GM12875 (cell line): ENCODE measurements around the gene JDP2.

Source experiments
- H3K4me3 ChIP-seq: one replicate; pipeline ENCODE4 v1.5.1; 2011; ENCODE audit warnings: low read depth, low read length, control low read depth
- TF ChIP-seq, protein P1 (sequence below): IDR thresholded peaks from 2 replicates; pipeline ENCODE4 v1.5.1; 2011; ENCODE audit warnings: low read depth, mild to moderate bottlenecking, control low read depth, inconsistent platforms, low read length, moderate library complexity, borderline replicate concordance; ENCODE audit not compliant: insufficient read depth

JDP2 gene

DNA sequence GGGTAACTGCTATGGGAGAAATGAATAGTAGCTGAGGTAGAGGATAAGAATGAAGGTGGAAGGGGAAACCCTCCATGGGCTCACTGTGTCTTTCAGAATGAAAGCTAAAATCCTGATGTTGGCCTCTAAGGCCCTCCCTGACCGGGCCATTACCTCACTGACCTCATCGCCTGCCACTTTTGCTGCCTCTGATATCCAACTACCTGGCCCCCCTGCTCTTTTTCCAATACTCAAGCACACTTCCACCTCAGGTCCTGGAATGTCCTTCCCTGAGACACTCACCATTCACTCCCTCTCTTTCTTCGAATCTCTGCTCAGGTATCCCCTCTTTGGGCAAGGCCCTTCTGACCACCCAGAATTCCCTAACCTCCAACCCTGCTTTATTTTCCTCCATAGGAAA lies 93.0 kb downstream of the JDP2 start:
- no peak overlapping the region for H3K4me3 ChIP-seq
- TF ChIP-seq, protein P1, sequence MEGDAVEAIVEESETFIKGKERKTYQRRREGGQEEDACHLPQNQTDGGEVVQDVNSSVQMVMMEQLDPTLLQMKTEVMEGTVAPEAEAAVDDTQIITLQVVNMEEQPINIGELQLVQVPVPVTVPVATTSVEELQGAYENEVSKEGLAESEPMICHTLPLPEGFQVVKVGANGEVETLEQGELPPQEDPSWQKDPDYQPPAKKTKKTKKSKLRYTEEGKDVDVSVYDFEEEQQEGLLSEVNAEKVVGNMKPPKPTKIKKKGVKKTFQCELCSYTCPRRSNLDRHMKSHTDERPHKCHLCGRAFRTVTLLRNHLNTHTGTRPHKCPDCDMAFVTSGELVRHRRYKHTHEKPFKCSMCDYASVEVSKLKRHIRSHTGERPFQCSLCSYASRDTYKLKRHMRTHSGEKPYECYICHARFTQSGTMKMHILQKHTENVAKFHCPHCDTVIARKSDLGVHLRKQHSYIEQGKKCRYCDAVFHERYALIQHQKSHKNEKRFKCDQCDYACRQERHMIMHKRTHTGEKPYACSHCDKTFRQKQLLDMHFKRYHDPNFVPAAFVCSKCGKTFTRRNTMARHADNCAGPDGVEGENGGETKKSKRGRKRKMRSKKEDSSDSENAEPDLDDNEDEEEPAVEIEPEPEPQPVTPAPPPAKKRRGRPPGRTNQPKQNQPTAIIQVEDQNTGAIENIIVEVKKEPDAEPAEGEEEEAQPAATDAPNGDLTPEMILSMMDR = no peak

DNA sequence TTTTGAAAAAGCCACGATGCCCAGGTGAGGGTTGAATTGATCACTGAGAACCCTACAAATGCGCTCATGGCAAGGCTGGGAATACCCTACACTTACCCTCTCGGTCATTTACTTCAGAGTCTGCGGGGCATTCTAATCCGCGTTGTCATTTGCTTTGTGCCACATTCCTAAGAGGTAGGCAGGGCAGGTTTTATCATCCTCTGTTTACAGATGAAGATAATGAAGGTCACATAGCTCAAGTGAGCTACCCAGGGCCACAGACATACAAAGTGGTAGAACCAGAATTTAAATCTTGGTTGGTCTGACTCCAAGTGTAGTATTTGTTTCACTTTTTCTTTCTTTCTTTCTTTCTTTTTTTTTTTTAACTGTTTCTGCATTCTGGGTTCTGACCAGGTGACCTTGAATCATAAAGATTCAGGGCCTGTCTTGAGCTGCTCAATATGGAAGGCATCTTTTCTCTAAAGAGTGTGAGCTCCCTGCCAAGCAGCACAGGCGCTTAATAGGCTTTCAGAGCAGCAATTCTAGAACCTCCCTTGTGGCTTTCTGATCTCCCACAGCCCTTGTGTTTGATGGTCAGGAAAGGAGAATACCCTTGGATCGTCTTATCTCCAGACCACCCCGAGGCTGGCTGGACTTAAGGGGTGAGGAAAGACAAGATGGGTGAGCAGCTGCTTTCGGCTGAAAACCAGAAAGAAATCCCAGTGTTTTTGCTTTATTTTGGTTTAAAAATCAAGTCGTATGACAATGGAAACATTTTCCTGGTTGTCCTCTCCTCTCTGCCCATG lies 93.8 kb downstream of the JDP2 start:
- TF ChIP-seq, protein P1 = no peak
- H3K4me3 ChIP-seq = peak overlapping the region; percentile 93

DNA sequence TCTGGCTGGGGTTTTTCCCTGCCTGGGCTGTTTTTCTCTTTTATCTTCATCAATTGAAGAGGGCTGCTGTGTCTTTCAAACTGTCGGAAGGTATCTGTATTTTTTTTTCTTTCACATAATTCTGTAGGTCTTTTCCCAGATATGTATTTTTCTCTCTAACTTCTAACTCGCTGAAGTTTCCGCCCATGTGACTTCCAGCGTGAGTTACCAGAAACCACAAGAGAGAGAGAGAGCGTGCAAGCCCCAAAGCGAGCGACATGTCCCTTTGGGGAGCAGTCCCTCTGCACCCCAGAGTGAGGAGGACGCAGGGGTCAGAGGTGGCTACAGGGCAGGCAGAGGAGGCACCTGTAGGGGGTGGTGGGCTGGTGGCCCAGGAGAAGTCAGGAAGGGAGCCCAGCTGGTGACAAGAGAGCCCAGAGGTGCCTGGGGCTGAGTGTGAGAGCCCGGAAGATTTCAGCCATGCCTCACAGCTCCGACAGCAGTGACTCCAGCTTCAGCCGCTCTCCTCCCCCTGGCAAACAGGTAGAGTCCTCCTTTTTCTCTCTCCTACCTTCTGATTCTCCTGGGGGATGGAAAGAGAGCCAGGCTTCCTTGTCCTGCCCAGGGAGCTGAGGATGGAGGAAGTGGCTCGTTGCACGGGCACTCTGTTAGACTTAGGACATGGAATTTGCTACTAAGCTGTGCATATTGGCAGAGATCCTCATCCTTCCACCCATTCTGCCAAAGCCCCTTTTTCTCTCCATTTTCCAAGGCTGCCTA lies 94.6 kb downstream of the JDP2 start, which contains the start of gene BATF:
BATF (plus strand) TSS at position 246 of the 759 bp plus-strand sequence; CDS start at position 460, 214 bp downstream.
- peak within 1 kb of the TSS; percentile 93 for H3K4me3 ChIP-seq
- TF ChIP-seq, protein P1 = no peak

DNA sequence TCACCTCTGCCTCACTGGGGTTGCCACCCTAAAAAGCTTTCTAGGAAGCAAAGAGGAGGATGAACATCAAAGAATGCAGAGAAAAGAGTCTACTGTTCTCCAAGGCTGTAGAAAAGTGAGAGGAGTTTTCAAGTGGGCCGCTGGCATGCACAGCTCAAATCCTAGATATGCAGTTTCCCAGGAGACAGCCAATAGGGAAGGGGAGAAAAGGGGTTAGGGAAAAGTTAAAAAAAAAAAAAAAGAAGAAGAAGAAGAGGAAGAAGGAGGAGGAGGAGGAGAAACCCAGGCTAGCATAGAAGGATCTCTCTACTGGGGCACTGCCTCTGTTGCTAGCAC lies 95.1 kb downstream of the JDP2 start:
- H3K4me3 ChIP-seq = peak overlapping the region; percentile 93
- TF ChIP-seq, protein P1 = no peak
